NCI-H2227 treated with DMSO at 0.1 percent for 48 hours (cell line): Measurements from ENCODE around the gene CIROP.

Source experiments
- DNase-seq: peaks from one replicate; lab custom pipeline; 2025; lab: John Stamatoyannopoulos, UW

CIROP gene

DNA sequence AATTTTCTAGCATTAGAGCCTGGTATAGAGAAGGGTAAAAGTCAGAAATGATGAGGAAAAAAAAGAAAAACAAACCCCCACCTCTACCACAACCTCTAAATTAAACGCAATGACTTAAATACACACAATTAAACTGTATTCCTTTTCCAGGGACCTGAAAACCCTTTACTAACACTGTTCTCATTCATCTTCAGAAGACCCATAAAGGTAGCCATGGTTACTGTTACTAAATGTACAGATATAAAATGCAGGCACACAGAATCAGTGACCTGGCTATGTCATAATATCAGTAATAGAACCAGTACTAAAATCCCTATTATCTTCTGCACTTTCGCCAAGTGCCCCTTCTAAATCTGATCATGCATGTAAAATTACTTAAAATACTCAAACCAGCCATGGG, 11.3 kb downstream of the CIROP start:
- DNase-seq: no peak

DNA sequence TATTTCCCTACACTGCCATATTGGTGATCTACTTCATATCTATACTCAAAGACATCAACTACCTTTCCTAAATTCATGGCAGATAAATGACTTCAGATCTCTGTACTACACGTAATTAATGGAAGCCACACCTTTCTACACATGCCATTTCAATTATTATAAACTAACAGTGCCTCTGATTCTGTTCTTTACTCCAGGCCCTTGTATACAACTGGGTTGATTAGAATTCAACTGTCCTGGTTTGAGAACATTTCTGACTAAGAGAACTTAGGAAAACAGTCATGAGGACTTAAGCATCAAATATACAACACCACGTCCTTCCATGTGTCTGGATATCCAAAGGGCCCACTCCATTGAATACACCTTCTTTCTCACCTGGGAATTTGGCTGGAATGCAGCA, 11.7 kb downstream of the CIROP start:
- no peak for DNase-seq

DNA sequence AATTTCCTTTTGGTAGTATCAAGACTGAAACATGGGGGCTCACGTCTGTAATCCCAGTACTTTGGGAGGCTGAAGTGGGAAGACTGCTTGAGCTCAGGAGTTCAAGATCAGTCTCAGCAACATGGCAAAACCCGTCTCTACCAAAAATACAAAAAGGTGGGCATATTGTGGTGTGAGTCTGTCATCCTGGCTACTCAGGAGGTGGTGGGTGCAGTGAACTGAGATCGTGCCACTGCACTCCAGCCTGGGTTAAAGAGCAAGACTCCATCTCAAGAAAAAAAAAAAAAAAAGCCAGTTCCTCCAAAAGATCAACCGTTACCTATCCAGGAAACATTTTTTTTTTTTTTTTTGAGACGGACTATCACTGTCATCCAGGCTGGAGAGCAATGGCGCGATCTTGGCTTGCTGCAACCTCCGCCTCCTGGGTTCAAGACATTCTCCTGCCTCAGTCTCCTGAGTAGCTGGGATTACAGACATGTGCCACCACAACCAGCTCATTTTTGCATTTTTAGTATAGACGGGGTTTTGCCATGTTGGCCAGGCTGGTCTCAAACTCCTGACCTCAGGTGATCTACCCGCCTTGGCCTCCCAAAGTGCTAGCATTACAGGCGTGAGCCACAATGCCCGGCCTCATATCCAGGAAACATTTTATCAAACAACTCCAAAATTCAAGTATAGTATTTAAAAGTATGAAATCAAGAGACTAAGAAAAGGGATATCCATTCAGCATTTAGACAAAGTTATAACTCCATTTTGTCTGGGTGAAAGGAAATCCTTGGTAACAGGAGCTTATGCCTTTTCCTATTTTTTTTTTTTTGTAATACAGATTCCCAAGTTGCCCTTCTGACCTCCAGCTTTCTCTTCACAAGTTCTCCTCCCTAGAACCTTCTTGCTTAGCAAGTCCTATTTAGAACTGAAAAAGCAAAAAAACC, 13.2 kb downstream of the CIROP start:
- DNase-seq: no peak

DNA sequence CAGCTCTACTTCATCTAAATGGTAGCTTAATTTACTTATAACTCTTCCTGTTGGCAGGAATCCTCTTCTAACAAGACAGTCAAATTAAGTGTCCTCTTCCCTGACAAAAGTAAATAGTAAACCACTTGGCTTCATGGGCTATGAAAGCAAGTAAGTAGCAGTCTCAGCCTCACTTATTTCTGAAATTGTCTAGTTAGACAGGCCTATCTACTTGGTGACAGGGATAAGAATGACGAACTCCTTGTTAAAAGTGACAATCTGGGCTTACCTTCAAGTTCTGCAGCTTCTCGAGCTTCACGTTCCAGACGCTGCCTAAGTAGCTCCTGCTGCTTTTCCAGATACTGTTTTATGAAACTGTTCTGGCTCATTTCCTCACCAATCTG, 14.5 kb downstream of the CIROP start:
- no peak for DNase-seq

DNA sequence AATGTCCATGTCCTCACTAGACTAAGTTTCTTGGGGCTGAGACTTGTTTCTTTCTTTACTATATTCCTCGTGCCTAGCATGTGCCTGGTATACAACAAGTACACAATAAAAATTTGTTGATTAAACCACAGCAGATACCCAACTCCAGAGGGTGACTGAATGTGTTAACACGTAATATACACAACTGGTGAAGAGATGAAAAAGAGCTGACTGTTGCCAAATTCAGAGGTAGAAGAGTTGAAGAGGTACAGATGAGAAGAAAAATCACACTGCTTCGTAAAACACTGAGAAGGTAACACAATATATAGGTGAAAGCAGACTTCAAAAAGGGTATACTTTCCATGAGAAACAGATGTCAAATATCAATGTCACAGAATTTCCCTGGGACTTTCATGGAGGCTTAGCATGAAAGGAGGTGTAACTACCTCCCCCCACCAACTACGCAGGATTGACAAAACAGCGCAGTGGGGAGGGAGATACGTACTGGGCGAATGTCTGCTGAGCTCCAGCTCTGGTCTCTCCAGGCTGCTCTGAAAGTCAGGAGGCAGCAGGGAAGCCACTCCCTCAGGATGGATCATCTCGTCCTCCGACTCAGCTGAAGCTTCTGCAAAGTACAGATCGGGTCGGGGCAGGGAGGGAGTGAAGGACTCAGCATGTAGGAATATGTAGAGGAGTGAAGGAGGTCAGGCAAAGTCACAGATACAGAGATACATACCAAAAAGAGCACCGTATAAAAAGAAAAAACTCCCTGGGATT, 15.1 kb downstream of the CIROP start:
- DNase-seq: no peak

DNA sequence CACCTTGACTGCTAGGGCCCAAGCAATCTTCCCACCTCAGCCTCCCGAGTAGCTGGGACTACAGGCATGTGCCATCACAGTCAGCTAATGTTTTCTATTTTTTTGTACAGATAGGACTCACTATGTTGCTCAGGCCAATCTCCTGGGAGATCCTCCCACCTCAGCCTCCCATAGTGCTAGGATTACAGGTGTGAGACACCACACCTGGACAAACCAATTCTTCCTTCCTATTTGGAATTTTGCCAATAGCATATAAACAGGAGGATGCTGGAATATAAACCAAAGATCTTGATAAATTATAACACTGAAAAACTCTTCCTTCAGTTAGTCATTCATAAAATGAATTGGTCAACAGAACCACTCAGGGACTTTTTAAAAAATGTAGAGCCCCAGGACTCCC, 18.2 kb downstream of the CIROP start:
- DNase-seq: no peak

DNA sequence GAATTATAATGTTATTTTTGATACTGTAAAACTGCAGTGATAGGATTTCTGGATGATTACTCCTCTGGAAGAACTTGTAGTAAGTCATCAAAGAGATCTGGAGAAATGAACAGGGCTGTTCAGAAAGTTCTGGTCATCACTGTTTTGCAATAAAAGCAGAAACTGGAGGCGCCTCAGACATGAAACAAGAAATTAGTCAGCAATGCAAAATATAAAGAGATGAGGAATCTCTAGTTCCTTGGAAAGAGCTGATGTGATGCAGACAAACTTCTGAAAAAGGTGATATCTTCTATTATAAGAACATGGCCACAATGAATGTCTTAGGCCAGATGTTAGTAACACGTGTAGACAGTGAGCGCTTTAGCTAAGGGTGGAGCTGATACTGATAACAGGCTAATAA, 19.3 kb downstream of the CIROP start:
- no peak for DNase-seq

- DNase-seq: no peak
Observed at GRCh38 chr14:23080474-23080873, 24.3 kb downstream of the CIROP start.

GRCh38 chr14:23079716-23080115, 25.1 kb downstream of the CIROP start:
- no peak for DNase-seq

DNA sequence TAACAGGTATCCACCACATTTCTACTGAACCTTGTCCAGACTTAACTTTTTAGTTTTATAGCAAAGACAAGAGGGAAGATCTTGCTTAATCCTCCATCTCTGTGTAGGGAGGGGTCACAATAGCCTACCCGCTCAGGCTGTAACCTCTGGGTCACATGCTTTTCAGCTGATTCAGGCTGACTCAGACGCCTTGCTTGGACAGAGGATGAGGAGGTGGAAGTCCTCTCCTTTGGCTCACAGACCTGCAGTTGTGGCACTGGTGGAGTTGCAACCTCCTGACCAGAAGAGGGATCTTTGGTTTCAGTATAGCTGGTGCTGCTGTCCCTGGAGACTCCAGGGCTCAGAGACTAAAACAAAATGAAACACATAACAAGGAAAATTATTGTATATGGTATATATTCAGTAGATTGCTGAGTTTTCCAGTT, 26.1 kb downstream of the CIROP start:
- DNase-seq: no peak

GRCh38 chr14:23077962-23078361, 26.8 kb downstream of the CIROP start:
- no peak for DNase-seq

DNA sequence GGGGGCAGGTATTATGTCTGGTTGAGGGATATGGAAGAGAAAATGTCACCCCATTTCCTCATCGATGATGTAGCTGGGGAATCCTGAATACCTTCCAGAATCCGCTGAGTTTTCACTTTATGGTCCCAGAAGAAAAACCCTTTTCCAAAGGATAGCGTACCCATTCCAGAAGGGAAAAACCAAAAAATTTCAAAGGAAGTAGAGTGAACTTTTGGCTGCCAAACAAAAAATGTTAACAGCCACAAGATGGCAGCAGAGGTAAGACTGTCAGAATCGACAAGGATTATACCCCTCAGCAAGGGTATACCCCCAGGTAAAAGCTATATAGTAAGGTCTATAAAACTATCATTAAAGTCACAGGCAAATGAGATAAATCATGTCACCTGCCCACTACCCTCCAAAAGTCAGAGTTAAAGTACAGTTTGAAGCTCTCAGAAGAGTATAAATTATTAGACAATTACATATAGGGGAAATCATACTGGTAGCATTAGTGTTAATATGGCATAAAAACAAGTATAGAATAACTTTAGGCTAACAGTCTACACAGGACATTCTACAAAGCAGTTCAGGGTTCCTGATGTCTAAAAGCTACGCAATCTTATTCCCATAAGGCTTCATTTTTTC, 27.9 kb downstream of the CIROP start:
- no peak for DNase-seq

DNA sequence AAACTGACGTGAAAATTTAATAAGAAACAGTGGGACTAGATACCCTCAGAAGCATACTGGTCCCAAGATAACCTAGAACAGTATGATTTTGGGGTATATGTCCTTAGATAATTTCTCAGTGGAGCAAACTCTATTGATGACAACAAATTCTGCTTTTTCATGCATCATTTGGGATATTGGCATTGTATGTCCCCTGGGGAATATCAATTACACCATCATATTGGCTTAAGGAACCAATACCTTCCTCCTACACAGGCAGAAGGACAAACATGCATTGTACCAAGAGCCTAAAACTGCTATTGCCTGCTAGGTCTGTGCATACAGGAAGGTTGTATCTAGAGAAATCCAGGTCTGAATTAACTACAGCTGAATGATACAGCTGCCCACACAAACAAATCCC, 29.9 kb downstream of the CIROP start:
- no peak for DNase-seq

DNA sequence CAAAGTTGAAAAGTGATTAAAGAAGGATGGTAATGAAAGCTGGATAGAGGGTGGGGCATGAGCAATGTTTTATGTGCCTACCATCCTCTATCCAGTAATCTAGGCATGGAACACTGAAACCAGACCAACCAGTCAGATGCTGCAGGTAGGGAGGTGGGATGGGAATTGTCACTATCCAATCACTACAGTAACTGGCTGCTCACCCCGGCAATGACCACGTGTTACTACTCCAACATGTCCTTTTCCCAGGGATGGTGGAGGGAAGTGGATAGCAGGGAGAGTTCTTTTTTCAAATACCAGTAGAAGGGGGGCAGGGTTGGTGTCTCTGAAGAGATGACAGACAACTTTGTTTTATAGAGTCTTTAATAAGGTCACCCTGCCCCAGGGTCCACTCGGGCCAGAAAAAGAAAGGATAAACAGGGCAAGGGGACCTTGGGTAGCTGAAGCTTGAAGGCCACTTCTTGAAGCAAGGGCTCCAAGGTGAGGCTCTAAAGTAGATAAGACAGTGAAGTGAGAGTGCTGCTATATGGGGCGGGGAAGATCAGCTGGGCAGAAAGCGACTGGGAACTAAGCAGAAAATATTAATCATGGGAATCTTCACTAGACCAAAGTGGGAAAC, 32.8 kb downstream of the CIROP start:
- DNase-seq: no peak

GRCh38 chr14:23071244-23071920, 33.4 kb downstream of the CIROP start:
- no peak for DNase-seq

DNA sequence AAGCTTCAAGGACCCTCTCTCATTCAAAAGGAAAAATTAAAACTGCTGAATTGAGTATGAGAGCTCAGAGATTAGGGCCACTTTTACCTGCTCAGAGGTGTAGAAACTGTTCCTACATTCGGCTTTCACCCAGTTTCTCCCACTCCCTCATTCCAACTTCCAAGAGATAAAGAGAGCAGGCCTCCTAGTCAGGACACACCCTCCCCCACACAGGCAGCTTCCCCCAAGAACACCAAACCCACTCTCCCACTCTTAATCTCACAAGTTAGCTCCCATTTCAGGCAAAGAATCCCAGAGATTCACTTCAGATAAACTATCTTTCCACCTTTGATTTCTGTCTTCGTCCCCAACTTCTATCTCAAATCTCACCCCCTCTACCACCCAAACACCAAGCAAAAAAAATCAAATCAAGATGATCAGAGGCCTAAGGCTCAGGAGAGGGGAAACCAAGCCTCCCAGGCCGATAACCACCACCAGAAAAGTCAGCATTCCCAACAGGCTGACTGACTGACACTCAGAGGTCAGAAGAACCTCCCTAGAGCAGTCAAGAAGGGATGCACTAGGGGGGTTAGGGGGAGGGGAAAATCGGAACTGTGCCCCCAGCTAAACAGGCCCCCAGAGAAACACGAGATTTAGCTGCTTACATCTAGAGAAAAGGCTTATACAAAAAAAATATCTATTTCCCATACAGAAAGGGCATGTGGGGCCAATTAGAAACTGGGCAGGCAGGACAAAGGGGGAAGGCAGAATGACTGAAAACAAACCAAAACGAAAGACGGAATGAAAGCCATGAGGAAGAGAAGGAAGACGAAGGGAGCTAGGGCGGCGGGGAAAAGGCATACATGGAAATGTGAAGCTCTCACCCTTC, 34.3 kb downstream of the CIROP start:
- DNase-seq: no peak

GRCh38 chr14:23069413-23069806, 35.4 kb downstream of the CIROP start:
- DNase-seq: no peak

DNA sequence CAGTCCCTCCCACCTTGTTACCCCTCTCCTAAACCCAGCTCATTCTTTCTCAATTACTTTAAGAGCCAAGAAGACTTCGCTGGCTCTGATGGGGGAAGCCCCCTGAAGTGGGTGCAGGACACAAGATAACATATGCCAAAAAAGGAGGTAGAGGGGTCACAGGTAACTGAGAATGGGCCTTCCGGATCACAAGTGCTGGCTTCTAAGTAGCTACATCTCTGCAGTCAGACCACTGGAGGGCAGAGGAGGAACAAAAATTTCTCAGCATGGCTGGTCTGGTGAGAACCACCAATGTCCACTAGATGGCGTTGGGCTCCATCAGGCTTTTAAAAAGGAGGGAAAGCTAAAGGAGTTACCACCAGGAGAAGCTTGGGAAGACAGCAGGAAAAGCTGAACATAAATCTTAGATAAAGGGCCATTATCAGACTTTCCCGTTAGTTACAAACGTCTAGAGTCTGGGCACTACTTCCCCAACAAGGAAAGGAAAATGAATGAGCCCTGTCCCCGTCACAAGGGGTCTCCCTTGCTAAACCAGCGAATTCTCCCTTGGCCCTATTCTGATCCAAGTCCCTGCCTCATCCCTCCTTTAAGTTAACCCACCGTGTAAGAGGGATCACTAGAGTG, 35.9 kb downstream of the CIROP start:
- no peak for DNase-seq

DNA sequence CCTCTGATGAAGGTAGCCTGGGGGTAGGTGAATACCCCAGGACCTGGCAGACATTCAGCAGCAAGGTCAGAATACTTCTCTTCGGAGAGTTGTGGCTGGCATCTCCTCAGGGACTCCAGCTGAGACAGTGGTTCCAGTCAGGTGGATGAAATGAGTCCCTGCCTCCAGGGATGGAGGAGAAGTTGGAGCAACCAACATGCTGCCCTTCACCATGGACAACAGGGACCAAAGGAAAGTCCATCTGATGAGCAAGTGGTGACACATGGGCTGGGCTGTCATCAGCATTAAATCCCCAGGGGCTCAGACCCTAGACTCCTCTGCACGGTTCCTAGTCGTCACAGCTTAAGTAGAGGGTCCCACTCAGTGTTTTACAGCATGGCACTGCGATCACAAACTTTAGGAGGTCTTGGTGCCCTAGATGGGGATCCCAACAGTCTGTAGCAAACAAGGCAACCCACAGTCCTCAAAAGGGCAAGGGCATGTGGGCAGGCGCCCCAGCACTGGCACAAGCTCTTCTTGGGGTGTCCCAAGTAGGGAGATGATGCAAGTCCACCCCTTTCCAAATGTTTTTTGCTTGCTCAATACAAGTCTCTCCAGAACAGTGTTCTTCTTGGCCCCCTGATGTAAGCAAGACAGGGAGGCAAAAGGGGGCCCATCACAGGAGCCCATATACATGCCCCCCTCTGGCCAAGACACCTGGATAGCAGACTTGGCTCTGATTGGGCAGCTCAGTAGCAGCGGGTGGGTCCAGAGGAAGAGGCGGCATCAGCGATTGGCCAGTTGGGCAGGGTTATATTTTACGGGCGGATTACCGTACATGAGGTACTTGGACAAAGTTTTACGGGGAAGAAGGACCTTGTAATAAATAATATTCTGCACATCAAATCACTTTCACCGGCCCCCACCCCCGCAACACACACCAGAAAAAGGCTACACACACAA, 36.7 kb downstream of the CIROP start:
- no peak for DNase-seq
